Measurements from ENCODE around the gene ANKS4B.
"Not testable (repeated sequence)": the region's sequence is repeated elsewhere in the genome, so short reads cannot be mapped to it uniquely, and the experiment has no call there.

The ANKS4B gene

DNA sequence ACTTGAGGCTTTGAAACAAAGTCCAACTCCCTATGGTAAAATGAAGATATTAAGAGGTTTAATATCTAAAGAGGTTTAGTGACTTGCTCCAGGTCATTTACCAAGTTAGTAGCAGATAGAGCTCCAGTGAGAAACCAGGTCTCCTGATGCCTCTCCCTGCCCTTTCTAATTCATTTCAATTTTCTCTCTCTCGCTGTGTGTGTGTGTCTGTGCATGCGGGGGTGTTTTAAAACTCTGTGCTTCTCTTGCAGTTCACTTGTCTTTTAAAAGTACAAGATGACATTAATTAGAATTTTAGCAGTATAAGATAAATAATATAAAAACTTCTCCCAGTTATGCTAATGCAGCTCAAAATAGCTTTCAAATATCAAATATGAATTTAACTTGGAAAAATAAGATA, 13.9 kb upstream of the ANKS4B start:
- no peak for DNase-seq (ENCODE audit: low read depth)

DNA sequence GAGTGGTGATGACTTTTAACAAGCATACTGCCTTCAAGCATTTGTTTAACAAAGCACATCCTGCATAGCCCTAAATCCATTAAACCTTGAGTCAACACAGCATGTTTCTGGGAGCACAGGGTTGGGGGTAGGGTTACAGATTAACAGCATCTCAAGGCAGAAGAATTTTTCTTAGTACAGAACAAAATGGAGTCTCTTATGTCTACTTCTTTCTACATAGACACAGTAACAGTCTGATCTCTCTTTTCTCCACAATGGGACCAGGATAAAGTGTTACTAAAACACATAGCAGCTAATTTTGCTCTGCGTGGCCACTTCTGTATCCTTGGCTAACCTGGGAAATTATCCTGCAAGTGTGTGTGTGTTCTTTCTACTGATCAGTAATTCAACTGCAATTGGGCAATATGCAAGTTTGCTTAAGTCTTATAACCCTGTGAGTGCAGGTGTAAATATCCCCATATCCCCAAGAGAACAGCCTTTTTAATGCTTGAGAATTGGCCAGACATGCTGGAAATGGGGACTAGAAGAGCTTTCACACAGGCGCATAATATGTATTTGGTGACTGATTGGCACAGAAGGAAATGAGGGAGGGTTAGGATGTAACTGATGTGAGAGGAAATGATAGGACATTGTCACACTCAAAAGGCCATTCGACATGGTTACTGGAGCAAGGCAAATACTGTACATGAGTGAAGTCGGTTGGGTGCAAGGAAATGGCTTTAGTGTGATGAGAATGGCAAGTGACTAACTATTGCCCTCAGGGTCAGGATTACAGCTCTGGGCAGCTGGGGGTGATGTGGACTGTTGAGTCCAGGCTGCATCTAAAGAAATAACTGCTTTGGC, 10.8 kb upstream of the ANKS4B start:
- no peak for DNase-seq (ENCODE audit: low read depth)

DNA sequence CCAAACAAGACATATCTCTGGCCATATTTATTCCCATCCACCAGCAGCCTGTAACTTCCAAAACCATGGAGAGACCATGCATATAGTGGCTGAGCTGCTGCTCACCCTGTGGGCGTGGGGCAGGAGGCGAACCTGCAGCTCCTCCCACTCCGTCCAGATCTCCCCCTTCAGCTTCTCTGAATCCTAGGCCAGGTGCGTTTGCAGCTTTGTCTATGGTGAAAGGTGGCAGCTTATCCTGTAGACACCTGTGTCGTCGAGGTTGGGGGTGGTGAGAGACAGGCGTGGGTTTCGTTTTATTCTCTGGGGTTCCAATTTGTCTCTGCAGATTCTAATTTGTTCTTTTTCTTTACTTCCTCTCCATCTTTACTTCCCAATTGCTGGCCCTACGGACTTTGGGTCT, 9.7 kb upstream of the ANKS4B start:
- no peak for DNase-seq (ENCODE audit: low read depth)

DNA sequence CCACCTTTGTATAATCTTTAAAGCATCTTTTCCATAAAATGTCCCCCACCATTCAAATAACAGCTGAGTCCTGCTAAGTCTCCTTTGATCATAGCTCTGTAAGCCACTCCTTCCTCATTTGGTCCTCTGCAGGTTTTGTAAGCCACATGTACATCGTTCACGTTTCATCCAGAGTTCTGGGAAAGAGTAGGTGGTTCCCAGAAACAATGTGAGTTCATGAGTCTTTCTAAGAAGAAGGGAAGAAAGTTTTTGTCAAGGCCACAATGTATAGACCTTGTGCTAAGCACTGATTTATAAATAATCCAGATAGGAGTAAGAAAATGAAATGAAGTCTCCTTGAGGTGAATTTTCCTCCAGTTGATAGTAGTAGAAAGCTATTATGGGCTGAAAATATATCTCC, 8.7 kb upstream of the ANKS4B start:
- no peak for DNase-seq (ENCODE audit: low read depth)

GRCh38 chr16:21226749-21227148, 6.8 kb upstream of the ANKS4B start:
- no peak for DNase-seq (ENCODE audit: low read depth)

GRCh38 chr16:21227866-21228265, 5.6 kb upstream of the ANKS4B start:
- DNase-seq (ENCODE audit: low read depth): no peak

DNA sequence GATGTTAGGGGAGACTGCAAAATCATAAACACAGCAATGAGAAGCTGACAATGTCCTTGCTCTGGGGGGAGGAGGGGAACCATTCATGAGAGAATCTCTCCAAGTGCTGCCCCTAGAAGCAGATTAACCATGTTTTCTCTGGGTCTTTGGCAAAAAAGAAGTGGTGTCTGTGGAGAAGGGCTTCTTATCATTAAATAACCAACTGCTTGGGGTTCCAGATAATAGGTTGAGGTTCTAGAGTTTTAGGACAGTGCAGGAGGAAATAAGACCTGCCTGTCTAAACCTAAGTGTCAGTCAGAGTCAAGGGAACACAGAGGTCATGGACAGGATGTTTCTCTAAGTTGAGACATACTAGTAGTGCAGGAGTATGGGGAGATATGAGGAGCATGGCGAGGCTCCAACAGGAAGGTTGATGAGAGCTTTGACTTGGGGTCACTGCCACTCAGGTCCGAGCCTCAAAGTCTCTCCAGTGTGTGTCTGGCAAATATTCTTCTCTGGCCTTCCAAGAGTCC, 5.1 kb upstream of the ANKS4B start:
- DNase-seq (ENCODE audit: low read depth): no peak

DNA sequence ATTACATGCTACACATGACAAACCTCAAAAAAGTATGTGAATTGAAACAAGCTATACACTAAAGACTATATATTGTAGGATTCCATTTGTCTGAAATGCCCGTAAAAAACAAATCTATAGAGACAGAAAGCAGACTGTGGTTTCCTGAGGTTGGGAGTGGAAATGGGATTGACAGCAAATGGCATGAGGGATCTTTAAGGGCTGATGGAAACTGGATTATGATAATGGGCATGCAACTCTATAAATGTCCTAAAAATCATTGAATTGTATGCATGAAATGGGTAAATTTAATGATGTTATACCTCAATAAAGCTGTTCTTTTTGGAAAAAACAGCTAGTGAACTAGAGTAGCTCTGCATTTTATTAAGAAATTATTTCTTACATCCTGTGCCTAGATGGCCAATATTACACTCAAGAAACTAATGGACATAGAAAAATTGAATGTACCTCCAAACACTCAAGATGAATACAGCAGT, 416 bp upstream of the ANKS4B start:
- DNase-seq (ENCODE audit: low read depth): no peak

DNA sequence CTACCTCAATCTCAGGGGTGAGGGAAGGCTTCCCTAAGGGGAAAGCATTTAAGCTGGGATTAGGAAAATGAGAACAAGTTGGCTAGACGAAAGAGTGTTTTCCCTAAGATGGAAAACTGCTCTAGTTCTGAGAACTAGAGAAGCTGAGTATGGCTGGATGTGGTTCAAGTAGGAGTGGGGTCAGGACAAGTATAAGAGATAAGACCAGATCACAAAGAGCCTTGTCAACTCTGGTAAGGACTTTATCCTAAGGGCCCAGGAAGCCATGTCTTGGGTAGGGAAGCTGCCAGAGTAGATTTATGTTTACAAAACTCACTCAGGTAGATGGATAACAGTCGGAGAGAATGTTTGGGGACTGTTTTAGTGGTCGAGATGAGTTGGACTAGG, 1.7 kb downstream of the ANKS4B start:
- DNase-seq (ENCODE audit: low read depth): no peak

- DNase-seq (ENCODE audit: low read depth): no peak
Observed at GRCh38 chr16:21236831-21237230, 3.3 kb downstream of the ANKS4B start.

DNA sequence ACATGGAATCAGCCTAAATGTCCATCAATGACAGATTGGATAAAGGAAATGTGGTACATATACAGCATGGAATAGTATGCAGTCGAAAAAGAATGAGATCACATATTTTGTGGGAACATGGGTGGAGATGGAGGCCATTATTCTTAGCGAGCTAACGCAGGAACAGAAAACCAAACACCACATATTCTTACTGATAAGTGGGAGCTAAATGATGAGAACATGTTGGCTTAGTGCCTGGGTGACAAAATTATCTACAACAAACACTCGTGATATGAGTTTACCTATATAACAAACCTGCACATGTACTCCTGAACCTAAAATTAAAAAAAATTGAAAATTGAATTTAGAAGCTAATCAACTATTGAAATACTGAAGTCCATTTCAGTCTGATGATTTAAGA, 6.1 kb downstream of the ANKS4B start:
- DNase-seq (ENCODE audit: low read depth): no peak

- DNase-seq (ENCODE audit: low read depth): no peak
Observed at GRCh38 chr16:21242756-21243155, 9.3 kb downstream of the ANKS4B start.

GRCh38 chr16:21244518-21245215, 11.2 kb downstream of the ANKS4B start:
- no peak for DNase-seq (ENCODE audit: low read depth)

DNA sequence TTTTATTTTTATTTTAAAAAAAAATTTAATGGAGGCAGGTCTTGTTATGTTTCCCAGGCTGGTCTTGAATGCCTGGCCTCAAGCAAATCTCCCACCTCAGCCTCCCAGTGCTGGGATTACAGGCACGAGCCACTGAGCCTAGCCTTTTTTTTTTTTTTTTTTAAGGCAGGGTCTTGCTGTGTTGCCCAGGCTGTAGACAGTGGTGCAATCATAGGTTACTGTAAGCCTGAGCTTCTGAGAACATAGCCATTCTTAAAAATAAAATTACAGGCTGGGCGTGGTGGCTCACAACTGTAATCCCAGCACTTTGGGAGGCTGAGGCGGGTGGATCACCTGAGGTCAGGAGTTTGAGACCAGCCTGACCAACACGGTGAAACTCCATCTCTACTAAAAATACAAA, 14.7 kb downstream of the ANKS4B start:
- not testable (repeated sequence) for DNase-seq (ENCODE audit: low read depth)

DNA sequence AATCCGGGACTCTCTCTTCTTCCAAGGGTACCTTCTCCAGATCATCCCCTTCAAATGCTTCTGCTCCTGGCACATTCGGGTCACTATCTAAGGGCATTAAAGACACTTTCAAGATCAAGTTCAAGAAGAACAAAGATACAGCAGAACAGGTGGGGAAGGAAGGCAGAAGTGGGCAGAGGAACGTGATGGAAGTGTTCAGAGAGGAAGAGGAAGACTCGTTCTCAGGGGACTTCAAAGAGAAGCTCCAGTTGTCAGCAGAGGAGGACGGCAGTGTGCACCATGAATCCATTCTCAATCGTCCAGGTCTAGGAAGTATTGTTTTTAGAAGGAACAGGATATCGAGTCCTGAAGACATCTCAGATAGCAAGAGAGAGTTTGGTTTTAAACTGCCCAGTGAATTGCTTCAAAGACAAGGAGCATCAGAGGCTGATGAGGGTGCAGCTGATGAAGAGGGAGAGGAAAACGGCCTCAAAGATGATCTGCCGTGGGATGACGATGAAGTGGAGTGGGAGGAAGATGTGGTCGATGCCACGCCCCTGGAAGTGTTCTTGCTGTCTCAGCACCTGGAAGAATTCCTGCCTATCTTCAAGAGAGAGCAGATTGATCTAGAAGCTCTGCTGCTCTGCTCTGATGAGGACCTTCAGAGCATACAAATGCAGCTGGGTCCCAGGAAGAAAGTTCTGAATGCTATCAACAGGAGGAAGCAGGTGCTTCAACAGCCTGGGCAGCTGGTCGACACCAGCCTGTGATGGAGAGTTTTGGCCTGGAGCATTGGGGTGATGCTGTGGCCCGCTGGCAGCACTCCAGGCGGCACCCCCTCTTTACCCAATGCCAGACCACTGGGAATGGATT, 16.8 kb downstream of the ANKS4B start:
- DNase-seq (ENCODE audit: low read depth): no peak

- no peak for DNase-seq (ENCODE audit: low read depth)
Observed at GRCh38 chr16:21253470-21253869, 20.0 kb downstream of the ANKS4B start.

- DNase-seq (ENCODE audit: low read depth): no peak
Observed at GRCh38 chr16:21256636-21257035, 23.1 kb downstream of the ANKS4B start.

- DNase-seq (ENCODE audit: low read depth): no peak
Observed at GRCh38 chr16:21257284-21257683, 23.8 kb downstream of the ANKS4B start.

DNA sequence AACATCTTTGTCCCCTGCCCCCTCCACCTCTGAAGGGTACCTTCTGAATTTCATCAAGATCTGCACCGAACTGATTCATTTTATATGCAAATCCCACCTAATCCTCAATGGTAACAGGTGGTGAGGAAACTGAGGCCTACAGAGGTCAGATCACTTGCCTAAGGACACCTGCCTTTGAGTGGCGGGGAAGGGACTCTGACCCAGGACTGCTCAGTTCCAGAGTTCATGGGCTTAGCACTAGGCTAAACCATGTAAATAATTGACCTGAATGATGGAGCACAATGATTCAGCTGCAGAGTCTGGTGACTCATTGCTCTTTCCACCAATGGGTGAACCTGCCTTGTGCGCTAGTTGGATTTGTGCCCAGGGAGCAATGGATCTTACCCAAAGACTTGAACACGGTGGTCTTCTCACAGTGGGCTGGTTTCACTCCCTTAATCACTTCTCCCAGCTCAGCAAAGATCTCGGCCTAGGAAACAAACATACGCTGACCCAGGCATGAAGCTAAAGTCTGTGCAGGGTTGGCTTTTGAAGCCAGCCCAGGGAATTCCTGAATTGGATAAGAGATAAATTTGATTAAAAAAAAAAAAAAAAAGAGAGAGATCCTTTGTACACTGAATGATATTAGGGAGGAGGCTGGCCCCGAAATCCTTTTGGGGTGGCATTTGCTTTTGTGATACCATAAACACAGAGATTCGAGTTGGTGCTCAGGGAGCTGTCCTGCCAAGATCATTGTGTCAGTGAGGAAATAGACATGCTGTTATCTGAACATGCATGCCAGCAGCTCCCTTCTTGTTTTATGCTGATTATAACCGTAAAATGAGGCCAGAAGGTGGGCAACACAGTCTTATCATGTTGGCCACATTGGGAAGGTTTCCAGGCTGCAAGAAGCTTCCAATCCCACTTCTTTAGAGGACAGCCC, 27.6 kb downstream of the ANKS4B start:
- no peak for DNase-seq (ENCODE audit: low read depth)

DNA sequence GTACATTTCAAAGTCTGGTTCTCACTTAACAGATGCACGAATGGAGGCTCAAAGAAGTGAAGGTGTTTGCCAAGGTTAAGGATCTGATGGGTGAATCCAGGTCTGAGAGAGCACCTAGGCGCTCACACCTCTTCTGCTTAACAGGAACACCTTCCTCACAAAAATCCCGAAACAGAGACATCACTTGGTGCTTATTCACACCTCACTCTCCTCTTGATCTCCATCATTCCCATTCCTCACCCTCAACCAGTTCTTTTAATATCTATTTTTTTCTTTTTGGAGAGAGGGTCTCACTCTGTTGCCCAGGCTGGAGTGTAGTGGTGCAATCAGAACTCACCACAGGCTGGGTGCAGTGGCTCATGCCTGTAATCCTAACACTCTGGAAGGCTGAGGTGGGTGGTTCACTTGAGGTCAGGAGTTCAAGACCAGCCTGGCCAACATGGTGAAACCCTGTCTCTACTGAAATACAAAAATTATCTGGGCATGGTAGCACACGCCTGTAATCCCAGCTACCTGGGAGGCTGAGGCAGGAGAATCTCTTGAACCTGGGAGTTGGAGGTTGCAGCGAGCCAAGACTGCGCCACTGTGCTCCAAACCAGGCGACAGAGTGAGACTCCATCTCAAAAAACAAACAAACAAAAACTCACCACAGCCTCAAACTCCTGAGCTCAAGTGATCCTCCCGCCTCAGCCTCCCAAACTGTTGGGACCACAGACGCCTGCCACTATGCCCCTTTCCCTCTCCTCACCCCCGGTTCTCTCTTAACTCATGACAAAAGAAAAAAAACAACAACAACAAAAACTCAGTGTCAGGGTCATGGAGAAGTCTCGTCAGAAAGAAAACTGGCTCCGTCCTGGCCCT, 29.5 kb downstream of the ANKS4B start:
- no peak for DNase-seq (ENCODE audit: low read depth)
